ENCODE measurements around the gene ALAS1.

DNA sequence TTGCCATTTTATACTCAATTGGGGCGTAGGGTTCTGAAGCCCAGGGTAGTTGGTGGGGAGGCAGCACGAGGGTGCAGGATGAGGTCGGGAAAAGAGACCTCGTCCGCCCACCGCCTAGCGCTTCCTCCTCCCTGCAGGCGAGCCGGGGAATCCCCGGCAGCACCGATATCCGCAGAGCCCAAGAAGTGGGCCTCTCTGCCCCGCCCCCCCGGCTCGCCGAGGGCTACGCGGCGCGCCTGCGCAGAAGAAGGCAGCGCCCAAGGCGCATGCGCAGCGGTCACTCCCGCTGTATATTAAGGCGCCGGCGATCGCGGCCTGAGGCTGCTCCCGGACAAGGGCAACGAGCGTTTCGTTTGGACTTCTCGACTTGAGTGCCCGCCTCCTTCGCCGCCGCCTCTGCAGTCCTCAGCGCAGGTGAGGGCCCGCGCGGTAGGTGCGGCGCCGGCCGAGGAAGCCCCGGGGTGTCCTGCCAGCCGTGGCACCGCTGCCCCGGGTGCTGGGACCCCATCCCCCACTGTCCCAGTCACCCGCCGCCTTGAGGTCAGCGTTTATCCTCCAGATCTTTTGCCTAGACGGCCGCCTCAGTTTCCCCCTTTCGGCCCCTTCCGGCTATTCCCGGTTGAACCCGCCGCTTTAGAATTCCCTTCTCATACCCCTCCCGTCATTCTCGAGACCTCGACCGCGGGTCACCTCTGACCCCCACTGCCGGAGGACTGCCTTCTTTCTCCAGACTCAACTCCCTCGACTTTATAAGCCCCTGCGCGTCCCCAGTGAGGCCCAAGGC is at the start of gene ALAS1:
- TF ChIP-seq, protein P1, sequence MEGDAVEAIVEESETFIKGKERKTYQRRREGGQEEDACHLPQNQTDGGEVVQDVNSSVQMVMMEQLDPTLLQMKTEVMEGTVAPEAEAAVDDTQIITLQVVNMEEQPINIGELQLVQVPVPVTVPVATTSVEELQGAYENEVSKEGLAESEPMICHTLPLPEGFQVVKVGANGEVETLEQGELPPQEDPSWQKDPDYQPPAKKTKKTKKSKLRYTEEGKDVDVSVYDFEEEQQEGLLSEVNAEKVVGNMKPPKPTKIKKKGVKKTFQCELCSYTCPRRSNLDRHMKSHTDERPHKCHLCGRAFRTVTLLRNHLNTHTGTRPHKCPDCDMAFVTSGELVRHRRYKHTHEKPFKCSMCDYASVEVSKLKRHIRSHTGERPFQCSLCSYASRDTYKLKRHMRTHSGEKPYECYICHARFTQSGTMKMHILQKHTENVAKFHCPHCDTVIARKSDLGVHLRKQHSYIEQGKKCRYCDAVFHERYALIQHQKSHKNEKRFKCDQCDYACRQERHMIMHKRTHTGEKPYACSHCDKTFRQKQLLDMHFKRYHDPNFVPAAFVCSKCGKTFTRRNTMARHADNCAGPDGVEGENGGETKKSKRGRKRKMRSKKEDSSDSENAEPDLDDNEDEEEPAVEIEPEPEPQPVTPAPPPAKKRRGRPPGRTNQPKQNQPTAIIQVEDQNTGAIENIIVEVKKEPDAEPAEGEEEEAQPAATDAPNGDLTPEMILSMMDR (IDR thresholded peaks at IDR 0.05) = peak in 2 of 4 experiments; percentile 30 to 45
- TF ChIP-seq POLR2AphosphoS5 (IDR thresholded peaks at IDR 0.05) (peak; percentile 99), POLR2A (IDR thresholded peaks at IDR 0.05) (peak; percentile 98)

Measured in prostate gland (tissue), 2 donors.